GM12891 (cell line): Measurements from ENCODE around the gene SOAT2.

ENCODE experiments used
- POLR2A ChIP-seq: IDR thresholded peaks from 2 replicates; pipeline ENCODE4 v1.6.1; 2011; ENCODE audit warnings: low read depth, low read length, control low read depth
- POLR2AphosphoS5 ChIP-seq: IDR thresholded peaks from 2 replicates; pipeline ENCODE4 v1.6.1; 2011; ENCODE audit warnings: low read depth, low read length, control low read depth
- POU2F2 ChIP-seq: IDR thresholded peaks from 2 replicates; pipeline ENCODE4 v1.6.1; 2011; ENCODE audit warnings: low read depth, mild to moderate bottlenecking, control low read depth, low read length, moderate library complexity
- TAF1 ChIP-seq: IDR thresholded peaks from 2 replicates; pipeline ENCODE4 v1.6.1; 2011; ENCODE audit warnings: low read depth, low read length, control low read depth

GRCh38 chr12:53064613-53065436 lies 38.5 kb upstream of the SOAT2 start:
- no peak for TF ChIP-seq POLR2AphosphoS5
- no peak for TF ChIP-seq TAF1
- TF ChIP-seq POU2F2: no peak
- no peak for TF ChIP-seq POLR2A
